ENCODE results near the gene KRTAP10-3.

DNA sequence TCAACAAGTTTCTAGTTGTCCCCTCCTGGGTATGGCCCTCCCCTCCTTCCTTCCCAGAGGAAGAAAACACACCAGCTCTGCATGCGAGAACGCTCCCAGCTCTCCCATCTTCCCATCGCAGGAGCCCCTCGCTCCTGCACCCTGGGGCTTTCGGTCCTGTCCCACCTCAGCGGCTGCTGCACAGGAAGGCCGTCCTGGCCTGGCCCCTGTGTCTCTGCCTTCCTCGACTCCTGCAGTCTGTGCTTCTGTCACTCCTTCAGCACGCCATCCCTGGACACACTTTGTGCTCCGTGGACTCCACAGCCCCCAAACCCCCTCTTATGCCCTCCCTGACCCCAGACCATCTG lies 41.8 kb downstream of the KRTAP10-3 start:
- TF ChIP-seq, protein P1, sequence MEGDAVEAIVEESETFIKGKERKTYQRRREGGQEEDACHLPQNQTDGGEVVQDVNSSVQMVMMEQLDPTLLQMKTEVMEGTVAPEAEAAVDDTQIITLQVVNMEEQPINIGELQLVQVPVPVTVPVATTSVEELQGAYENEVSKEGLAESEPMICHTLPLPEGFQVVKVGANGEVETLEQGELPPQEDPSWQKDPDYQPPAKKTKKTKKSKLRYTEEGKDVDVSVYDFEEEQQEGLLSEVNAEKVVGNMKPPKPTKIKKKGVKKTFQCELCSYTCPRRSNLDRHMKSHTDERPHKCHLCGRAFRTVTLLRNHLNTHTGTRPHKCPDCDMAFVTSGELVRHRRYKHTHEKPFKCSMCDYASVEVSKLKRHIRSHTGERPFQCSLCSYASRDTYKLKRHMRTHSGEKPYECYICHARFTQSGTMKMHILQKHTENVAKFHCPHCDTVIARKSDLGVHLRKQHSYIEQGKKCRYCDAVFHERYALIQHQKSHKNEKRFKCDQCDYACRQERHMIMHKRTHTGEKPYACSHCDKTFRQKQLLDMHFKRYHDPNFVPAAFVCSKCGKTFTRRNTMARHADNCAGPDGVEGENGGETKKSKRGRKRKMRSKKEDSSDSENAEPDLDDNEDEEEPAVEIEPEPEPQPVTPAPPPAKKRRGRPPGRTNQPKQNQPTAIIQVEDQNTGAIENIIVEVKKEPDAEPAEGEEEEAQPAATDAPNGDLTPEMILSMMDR (IDR thresholded peaks at IDR 0.05): no peak
- TF ChIP-seq GABPA (IDR thresholded peaks at IDR 0.05; ENCODE audit: low read depth) (no peak), TAF1 (IDR thresholded peaks at IDR 0.05; ENCODE audit: borderline replicate concordance, low read depth, low read length) (no peak), NFIC (IDR thresholded peaks at IDR 0.05; ENCODE audit: borderline replicate concordance) (no peak), POLR2AphosphoS5 (IDR thresholded peaks at IDR 0.05; ENCODE audit: low read depth, low read length) (no peak)
- TF ChIP-seq, protein P2, sequence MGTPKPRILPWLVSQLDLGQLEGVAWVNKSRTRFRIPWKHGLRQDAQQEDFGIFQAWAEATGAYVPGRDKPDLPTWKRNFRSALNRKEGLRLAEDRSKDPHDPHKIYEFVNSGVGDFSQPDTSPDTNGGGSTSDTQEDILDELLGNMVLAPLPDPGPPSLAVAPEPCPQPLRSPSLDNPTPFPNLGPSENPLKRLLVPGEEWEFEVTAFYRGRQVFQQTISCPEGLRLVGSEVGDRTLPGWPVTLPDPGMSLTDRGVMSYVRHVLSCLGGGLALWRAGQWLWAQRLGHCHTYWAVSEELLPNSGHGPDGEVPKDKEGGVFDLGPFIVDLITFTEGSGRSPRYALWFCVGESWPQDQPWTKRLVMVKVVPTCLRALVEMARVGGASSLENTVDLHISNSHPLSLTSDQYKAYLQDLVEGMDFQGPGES (IDR thresholded peaks at IDR 0.05; ENCODE audit: low read depth, low read length): no peak
- TF ChIP-seq, protein P3, sequence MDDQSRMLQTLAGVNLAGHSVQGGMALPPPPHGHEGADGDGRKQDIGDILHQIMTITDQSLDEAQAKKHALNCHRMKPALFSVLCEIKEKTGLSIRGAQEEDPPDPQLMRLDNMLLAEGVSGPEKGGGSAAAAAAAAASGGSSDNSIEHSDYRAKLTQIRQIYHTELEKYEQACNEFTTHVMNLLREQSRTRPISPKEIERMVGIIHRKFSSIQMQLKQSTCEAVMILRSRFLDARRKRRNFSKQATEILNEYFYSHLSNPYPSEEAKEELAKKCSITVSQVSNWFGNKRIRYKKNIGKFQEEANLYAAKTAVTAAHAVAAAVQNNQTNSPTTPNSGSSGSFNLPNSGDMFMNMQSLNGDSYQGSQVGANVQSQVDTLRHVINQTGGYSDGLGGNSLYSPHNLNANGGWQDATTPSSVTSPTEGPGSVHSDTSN (IDR thresholded peaks at IDR 0.05): no peak

All from SK-N-SH (cell line).